OCI-LY3 (cell line): Measurements from ENCODE around the gene SLC4A9.
"Not testable (repeated sequence)": the region's sequence is repeated elsewhere in the genome, so short reads cannot be mapped to it uniquely, and the experiment has no call there.

ENCODE experiments used
- H2AFZ ChIP-seq: fragments of 200-600, 300-600 bp; shearing (Covaris generic); 2 replicates; pipeline ENCODE4 v1.6.0; 2014; ENCODE audit warnings: antibody characterized with exemption, low read depth, low read length
- H3K27ac ChIP-seq: fragments of 200-600, 300-600 bp; sonication (generic); 2 replicates; pipeline ENCODE4 v1.5.1; 2014; ENCODE audit warnings: mild to moderate bottlenecking, low read length, moderate library complexity, mixed read lengths
- H3K27me3 ChIP-seq: fragments of 200-600, 300-600 bp; sonication (generic); 2 replicates; pipeline ENCODE4 v1.6.1; 2014; ENCODE audit warnings: low read depth, low read length, mixed read lengths
- H3K36me3 ChIP-seq: fragments of 200-600, 300-600 bp; sonication (generic); replicated peaks from 2 replicates; pipeline ENCODE3; 2014; ENCODE audit warnings: low read depth, low read length, mixed read lengths
- H3K4me1 ChIP-seq: fragments of 300-600, 200-600 bp; sonication (generic); 2 replicates; pipeline ENCODE4 v1.6.1; 2014; ENCODE audit warnings: low read length, mixed read lengths
- H3K4me2 ChIP-seq: fragments of 200-600, 300-600 bp; sonication (generic); 2 replicates; pipeline ENCODE4 v1.6.1; 2014; ENCODE audit warnings: low read length, mixed read lengths
- H3K4me3 ChIP-seq: fragments of 300-600, 200-600 bp; sonication (generic); 2 replicates; pipeline ENCODE4 v1.5.1; 2014; ENCODE audit warnings: antibody characterized with exemption, mild to moderate bottlenecking, low read length, moderate library complexity
- H3K79me2 ChIP-seq: fragments of 300-600, 200-600 bp; shearing (Covaris generic); 2 replicates; pipeline ENCODE4 v1.6.1; 2014; ENCODE audit warnings: mild to moderate bottlenecking, low read length, mixed read lengths
- H3K9ac ChIP-seq: fragments of 300-600, 200-600 bp; shearing (Covaris generic); 2 replicates; pipeline ENCODE4 v1.6.0; 2014; ENCODE audit warnings: mild to moderate bottlenecking, low read length, moderate library complexity
- H3K9me3 ChIP-seq: fragments of 200-600, 300-600 bp; shearing (Covaris generic); 2 replicates; pipeline ENCODE4 v1.6.1; 2014; ENCODE audit warnings: low read length, mixed read lengths; ENCODE audit not compliant: insufficient read depth
- H4K20me1 ChIP-seq: fragments of 200-600, 300-600 bp; sonication (generic); 2 replicates; pipeline ENCODE4 v1.6.1; 2016; ENCODE audit warnings: low read length, mixed read lengths; ENCODE audit not compliant: insufficient read depth
- EZH2phosphoT487 ChIP-seq: fragments of 200-600 bp; shearing (Covaris generic); IDR thresholded peaks from 2 replicates; pipeline ENCODE4 v1.6.1; 2018; ENCODE audit warnings: antibody characterized with exemption, mixed run types, low read depth
- TF ChIP-seq, protein P1 (sequence below): fragments of 200-600, 300-600 bp; sonication (generic); IDR thresholded peaks from 2 replicates; pipeline ENCODE4 v1.5.1; 2014; ENCODE audit warnings: antibody characterized with exemption, low read length, low read depth

SLC4A9 gene

DNA sequence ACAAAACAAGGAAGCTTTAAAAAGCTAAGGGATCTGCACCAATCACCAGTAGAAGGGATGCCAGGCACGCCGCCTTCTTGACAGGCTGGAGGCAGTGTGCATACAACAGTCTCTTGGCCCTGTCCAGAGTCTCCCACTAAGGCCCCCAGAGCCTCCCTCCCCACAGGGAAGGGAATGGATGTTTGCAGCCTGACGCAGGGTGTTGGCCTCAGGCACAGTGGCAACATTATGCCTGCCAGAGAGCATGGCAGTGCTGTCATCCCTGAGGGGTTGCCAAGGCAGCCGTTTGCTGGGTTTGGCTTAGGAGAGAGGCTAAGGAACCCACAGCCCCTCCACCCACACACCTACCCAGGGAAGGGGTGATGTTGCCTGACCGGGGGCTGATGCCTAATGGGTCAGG, 18.4 kb upstream of the SLC4A9 start:
- Histone ChIP-seq H3K9ac (no peak overlapping the region), H3K27me3 (0 out of 2 replicates have a peak, but pooled peaks cover 5% of the 10 kb centered on the region), H3K4me2 (no peak overlapping the region), H3K9me3 (no peaks in the 10 kb centered on the region), H3K79me2 (no peaks in the 10 kb centered on the region), H4K20me1 (no peaks in the 10 kb centered on the region), H3K4me1 (peaks cover 17% of the 10 kb centered on the region), H2AFZ (no peak overlapping the region), H3K4me3 (no peak overlapping the region), H3K36me3 (no peaks in the 10 kb centered on the region), H3K27ac (no peak overlapping the region)
- TF ChIP-seq EZH2phosphoT487: no peak
- TF ChIP-seq, protein P1, sequence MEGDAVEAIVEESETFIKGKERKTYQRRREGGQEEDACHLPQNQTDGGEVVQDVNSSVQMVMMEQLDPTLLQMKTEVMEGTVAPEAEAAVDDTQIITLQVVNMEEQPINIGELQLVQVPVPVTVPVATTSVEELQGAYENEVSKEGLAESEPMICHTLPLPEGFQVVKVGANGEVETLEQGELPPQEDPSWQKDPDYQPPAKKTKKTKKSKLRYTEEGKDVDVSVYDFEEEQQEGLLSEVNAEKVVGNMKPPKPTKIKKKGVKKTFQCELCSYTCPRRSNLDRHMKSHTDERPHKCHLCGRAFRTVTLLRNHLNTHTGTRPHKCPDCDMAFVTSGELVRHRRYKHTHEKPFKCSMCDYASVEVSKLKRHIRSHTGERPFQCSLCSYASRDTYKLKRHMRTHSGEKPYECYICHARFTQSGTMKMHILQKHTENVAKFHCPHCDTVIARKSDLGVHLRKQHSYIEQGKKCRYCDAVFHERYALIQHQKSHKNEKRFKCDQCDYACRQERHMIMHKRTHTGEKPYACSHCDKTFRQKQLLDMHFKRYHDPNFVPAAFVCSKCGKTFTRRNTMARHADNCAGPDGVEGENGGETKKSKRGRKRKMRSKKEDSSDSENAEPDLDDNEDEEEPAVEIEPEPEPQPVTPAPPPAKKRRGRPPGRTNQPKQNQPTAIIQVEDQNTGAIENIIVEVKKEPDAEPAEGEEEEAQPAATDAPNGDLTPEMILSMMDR: no peak

- H2AFZ ChIP-seq: peak overlapping the region; percentile 89
- no peak overlapping the region for H3K27ac ChIP-seq
- peak overlapping the region; percentile 43 for H3K4me2 ChIP-seq
- H3K27me3 ChIP-seq: 0 out of 2 replicates have a peak, but pooled peaks cover 5% of the 10 kb centered on the region
- TF ChIP-seq, protein P1: no peak
- no peak for TF ChIP-seq EZH2phosphoT487
- no peaks in the 10 kb centered on the region for H3K9me3 ChIP-seq
- H3K4me1 ChIP-seq: peaks cover 22% of the 10 kb centered on the region
- no peaks in the 10 kb centered on the region for H4K20me1 ChIP-seq
- no peaks in the 10 kb centered on the region for H3K79me2 ChIP-seq
- H3K9ac ChIP-seq: no peak overlapping the region
- no peak overlapping the region; the same call in 1 of the 2 replicates for H3K4me3 ChIP-seq
- no peaks in the 10 kb centered on the region for H3K36me3 ChIP-seq
Observed at GRCh38 chr5:140342287-140342686, 17.7 kb upstream of the SLC4A9 start.

GRCh38 chr5:140342896-140343295, 17.1 kb upstream of the SLC4A9 start:
- no peak overlapping the region for H3K27ac ChIP-seq
- H3K4me1 ChIP-seq: peaks cover 26% of the 10 kb centered on the region
- no peaks in the 10 kb centered on the region for H3K79me2 ChIP-seq
- 0 out of 2 replicates have a peak overlapping the region, but pooled peaks have one; percentile 43 for H3K4me2 ChIP-seq
- no peaks in the 10 kb centered on the region for H3K36me3 ChIP-seq
- peak overlapping the region; percentile 89 for H2AFZ ChIP-seq
- H4K20me1 ChIP-seq: no peaks in the 10 kb centered on the region
- no peak overlapping the region for H3K9ac ChIP-seq
- H3K9me3 ChIP-seq: no peaks in the 10 kb centered on the region
- TF ChIP-seq, protein P1: no peak
- no peak for TF ChIP-seq EZH2phosphoT487
- H3K4me3 ChIP-seq: no peak overlapping the region
- 0 out of 2 replicates have a peak, but pooled peaks cover 5% of the 10 kb centered on the region for H3K27me3 ChIP-seq

GRCh38 chr5:140343849-140344248, 16.1 kb upstream of the SLC4A9 start:
- not testable (repeated sequence) for H3K9me3 ChIP-seq, H3K27ac ChIP-seq, H3K4me2 ChIP-seq, H3K9ac ChIP-seq, H3K4me3 ChIP-seq, H3K79me2 ChIP-seq, H3K27me3 ChIP-seq, H3K36me3 ChIP-seq, H4K20me1 ChIP-seq, H2AFZ ChIP-seq
- H3K4me1 ChIP-seq: peaks cover 32% of the 10 kb centered on the region
